Activated naive CD8-positive, alpha-beta T cell (primary cell): ENCODE data around the gene ABCC12.

Experiments
- H3K27ac Mint-ChIP-seq: one replicate; pipeline ENCODE4 v1.8.0; 2021; ENCODE audit warnings: mixed read lengths
- H3K27me3 Mint-ChIP-seq: one replicate; pipeline ENCODE4 v1.8.0; 2021; ENCODE audit warnings: mixed read lengths
- H3K36me3 Mint-ChIP-seq: one replicate; pipeline ENCODE4 v1.8.0; 2021; ENCODE audit warnings: mixed read lengths
- H3K4me1 Mint-ChIP-seq: one replicate; pipeline ENCODE4 v1.8.0; 2021; ENCODE audit warnings: low read depth, mixed read lengths
- H3K4me3 Mint-ChIP-seq: one replicate; pipeline ENCODE4 v1.8.0; 2021; ENCODE audit warnings: mild to moderate bottlenecking, mixed read lengths
- H3K9me3 Mint-ChIP-seq: one replicate; pipeline ENCODE4 v1.8.0; 2021; ENCODE audit warnings: low read depth, mixed read lengths

Gene ABCC12

DNA sequence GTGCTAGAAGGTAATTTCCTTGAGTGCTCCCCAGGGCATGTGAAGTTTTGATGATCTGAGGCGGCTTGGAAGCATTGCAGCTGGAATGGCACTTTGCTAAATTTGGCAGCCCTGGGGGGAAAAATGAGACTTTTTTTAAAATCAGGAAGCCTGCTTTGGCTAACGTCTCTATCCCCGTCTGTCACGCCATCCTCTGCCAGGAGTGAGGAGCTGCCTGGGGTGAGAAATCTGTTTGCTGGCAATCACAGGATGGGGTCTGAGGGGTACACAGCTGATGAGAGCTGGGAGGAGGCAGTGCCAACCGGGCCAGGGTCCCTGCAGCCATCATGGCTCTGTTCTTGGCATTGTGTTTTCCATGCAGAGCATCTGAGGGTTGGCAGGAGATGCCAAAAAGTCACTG lies 2.0 kb downstream of the ABCC12 start:
- Mint-ChIP-seq H3K9me3 (no peaks in the 10 kb centered on the region), H3K27ac (no peak overlapping the region), H3K36me3 (no peaks in the 10 kb centered on the region), H3K4me3 (no peak overlapping the region), H3K27me3 (peaks cover 18% of the 10 kb centered on the region), H3K4me1 (peaks cover 21% of the 10 kb centered on the region)

DNA sequence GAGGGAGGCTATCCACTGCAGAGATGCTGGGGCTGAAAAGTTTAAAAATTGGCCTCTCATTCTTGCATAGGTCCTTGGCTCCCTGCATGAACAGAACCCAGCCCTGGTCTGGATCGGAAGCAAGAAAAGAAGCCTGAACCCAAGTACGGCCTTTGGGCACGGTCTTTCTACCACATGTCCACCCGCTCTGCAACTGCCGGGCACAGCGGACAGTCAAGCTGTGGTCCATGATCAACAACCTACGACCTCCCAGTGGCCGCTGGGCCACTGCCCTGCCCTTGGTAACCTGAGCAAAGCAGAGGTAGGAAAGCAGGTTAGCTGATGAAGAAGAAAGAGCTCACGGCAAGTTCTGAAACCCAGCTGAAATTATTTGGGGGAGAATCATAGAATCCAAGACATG lies 3.6 kb downstream of the ABCC12 start:
- Mint-ChIP-seq H3K4me3 (no peak overlapping the region), H3K9me3 (no peaks in the 10 kb centered on the region), H3K27me3 (peaks cover 18% of the 10 kb centered on the region), H3K4me1 (peaks cover 6% of the 10 kb centered on the region), H3K36me3 (no peaks in the 10 kb centered on the region), H3K27ac (no peak overlapping the region)

DNA sequence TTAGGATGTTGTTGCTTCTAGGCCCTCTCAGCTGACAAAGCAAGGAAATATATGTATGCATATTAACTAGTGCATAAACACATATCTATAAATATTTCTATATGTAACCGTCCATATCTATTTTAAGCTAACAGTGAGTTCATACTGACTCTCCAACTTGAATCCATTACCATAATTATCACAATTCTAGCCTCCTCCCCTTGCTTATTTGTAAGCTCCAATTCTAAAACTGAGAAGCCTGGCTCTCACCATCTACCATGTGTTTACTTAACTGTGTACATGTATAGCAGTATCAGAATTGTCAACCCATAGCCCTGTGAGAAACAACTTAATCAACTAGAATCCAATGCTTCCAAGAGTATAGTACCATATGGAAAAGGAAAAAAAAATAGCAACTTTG lies 5.1 kb downstream of the ABCC12 start:
- H3K36me3 Mint-ChIP-seq = no peaks in the 10 kb centered on the region
- H3K4me3 Mint-ChIP-seq = no peak overlapping the region
- no peaks in the 10 kb centered on the region for H3K4me1 Mint-ChIP-seq
- peaks cover 16% of the 10 kb centered on the region for H3K27me3 Mint-ChIP-seq
- H3K9me3 Mint-ChIP-seq = no peaks in the 10 kb centered on the region
- H3K27ac Mint-ChIP-seq = no peak overlapping the region

DNA sequence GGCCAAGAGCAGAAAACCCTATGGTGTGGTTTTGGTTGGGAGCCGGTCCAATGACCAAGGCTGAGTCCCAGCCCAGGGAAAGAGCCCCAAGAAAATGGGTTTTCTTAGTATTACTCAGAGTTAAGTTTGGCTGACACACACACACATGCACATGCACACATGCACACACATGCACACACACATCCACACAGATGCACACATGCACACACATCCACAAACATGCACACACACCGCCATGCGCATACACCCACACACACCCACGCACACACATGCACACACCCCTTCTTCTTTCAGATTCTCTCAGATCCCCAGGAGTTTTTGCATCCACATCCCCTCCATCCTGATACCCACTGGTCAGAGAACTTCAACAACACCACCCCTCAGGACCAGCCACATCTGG lies 9.1 kb downstream of the ABCC12 start:
- Mint-ChIP-seq H3K27me3 (peaks cover 16% of the 10 kb centered on the region), H3K36me3 (no peaks in the 10 kb centered on the region), H3K27ac (no peak overlapping the region), H3K4me1 (no peaks in the 10 kb centered on the region), H3K4me3 (no peak overlapping the region), H3K9me3 (no peaks in the 10 kb centered on the region)

DNA sequence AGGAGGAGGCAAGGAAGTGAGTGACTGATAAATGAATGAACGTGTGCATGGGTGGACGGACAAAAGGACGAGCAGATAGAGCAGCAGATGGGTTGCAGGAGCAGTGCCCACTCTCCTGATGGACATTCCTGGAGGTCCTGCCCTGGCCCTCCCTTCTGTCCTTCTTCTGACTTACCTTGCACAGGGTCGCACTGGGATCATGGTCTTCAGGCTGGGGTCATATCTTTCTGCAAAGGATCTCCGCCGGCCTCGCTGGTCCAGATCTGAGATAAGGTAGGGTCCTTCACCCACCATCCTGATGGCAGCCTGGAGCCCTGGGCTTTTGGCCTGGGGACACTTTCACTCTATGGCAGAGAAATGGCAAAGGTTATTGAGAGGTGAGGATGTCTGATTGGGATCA lies 9.7 kb downstream of the ABCC12 start:
- H3K36me3 Mint-ChIP-seq = no peaks in the 10 kb centered on the region
- H3K27me3 Mint-ChIP-seq = peaks cover 15% of the 10 kb centered on the region
- no peak overlapping the region for H3K4me3 Mint-ChIP-seq
- H3K27ac Mint-ChIP-seq = no peak overlapping the region
- no peaks in the 10 kb centered on the region for H3K9me3 Mint-ChIP-seq
- no peaks in the 10 kb centered on the region for H3K4me1 Mint-ChIP-seq

DNA sequence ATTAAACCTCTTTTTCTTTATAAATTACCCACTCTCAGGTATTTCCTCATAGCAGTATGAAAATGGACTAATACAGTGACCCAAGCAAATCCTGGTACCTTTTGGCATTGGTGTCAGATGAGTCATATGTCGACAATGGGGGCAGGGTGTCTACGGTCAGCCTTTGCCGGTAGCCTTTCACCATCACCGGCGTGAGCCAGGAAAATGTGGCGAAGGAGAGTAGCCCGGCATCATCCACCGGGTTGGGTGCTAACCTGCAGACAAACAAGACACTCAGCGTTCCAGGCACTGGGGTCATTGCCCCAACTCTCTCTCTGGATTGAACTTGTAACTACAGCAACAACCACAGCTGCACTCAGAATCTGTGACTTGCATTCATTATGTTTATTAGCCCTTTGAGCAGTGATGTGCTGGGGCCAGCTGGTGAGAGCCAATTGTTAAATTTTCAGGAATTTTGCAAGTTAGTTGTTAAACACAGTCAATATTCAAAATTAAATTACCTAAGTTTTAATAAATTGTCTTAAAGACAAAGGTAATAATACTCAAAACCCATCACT lies 11.9 kb downstream of the ABCC12 start:
- Mint-ChIP-seq H3K27ac (no peak overlapping the region), H3K4me3 (no peak overlapping the region), H3K27me3 (peaks cover 7% of the 10 kb centered on the region), H3K9me3 (no peaks in the 10 kb centered on the region), H3K4me1 (no peaks in the 10 kb centered on the region), H3K36me3 (no peaks in the 10 kb centered on the region)

DNA sequence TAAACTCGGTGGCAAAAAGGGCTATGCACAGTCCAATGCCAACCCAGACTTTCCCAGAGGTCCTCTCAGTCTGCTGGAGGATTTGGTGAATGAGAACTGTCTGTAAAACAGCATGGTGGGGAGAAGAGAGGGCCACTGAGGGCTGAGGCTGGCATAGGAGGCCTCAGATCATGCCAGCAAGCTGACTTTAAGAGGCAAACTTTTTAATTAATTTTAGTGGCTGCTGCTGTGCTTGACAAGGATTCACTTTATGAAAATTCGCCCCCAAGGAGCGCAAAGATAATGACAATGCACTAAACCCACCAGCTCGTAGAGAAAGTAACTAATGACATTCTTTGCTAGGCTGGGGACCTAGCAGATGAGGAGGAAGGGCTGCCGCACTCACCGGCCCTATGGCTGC lies 15.0 kb downstream of the ABCC12 start:
- H3K36me3 Mint-ChIP-seq = no peaks in the 10 kb centered on the region
- H3K4me1 Mint-ChIP-seq = no peaks in the 10 kb centered on the region
- no peaks in the 10 kb centered on the region for H3K9me3 Mint-ChIP-seq
- H3K4me3 Mint-ChIP-seq = no peak overlapping the region
- H3K27ac Mint-ChIP-seq = no peak overlapping the region
- peaks cover 7% of the 10 kb centered on the region for H3K27me3 Mint-ChIP-seq

DNA sequence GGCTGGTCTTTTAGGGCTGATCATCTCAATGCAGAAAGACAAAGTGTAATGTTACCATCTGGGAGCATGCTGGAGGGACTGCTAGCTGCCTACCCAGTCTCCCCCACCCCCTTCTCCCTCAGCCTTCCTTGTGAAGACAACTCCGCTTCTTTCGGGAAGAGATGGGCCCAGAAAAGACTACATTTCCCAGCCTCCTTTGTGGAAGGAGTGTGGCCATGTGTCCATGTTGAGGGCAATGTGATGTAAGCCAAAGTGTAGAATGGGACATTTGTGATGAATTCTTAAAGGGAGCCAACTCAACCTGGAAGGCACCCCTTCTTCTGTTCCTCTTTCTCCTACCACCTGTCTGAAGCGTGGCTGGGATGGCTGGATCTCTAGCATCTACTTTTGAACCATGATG lies 16.3 kb downstream of the ABCC12 start:
- no peaks in the 10 kb centered on the region for H3K9me3 Mint-ChIP-seq
- H3K4me1 Mint-ChIP-seq = no peaks in the 10 kb centered on the region
- H3K4me3 Mint-ChIP-seq = no peak overlapping the region
- no peak overlapping the region for H3K27ac Mint-ChIP-seq
- no peaks in the 10 kb centered on the region for H3K36me3 Mint-ChIP-seq
- peaks cover 5% of the 10 kb centered on the region for H3K27me3 Mint-ChIP-seq

DNA sequence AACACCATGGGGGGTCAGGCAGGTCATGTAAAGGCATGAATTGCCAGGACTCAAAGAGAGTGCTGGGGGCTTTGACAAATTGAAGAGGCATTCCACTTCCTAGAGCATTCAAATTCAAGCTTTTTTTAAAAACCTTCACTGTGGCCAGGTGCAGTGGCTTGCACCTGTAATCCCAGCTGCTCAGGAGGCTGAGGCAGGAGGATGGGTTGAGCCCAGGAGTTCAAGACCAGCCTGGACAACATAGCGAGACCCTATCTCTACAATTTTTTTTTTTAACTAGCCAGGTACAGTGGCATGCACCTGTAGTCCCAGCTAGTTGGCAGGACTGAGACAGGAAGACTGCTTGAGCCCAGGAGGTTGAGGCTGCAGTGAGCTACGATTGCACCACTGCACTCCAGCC lies 17.2 kb downstream of the ABCC12 start:
- Mint-ChIP-seq H3K9me3 (no peaks in the 10 kb centered on the region), H3K27ac (no peak overlapping the region), H3K27me3 (peaks cover 5% of the 10 kb centered on the region), H3K4me3 (no peak overlapping the region), H3K4me1 (no peaks in the 10 kb centered on the region), H3K36me3 (no peaks in the 10 kb centered on the region)

DNA sequence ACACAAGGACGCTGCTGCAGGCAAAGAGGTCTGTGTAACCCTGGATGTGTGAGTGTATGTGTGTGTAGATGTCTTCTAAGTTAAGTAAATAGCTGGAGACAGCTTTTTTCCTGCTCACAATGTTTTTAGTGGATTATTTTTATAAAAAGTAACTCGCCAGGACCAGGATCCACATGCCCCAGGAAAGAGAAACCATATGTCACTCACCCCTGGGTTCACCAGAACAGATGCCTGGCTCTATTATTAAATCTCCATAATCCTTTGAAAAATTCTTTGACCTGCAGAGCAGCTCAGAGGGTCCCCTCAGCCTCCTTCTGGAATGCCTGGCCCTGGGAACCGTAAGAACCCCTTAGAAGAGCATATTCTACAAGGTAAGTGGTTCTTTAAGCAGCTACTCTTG lies 18.0 kb downstream of the ABCC12 start:
- H3K4me1 Mint-ChIP-seq = no peaks in the 10 kb centered on the region
- H3K4me3 Mint-ChIP-seq = no peak overlapping the region
- no peaks in the 10 kb centered on the region for H3K36me3 Mint-ChIP-seq
- H3K27ac Mint-ChIP-seq = no peak overlapping the region
- H3K9me3 Mint-ChIP-seq = no peaks in the 10 kb centered on the region
- peaks cover 5% of the 10 kb centered on the region for H3K27me3 Mint-ChIP-seq

DNA sequence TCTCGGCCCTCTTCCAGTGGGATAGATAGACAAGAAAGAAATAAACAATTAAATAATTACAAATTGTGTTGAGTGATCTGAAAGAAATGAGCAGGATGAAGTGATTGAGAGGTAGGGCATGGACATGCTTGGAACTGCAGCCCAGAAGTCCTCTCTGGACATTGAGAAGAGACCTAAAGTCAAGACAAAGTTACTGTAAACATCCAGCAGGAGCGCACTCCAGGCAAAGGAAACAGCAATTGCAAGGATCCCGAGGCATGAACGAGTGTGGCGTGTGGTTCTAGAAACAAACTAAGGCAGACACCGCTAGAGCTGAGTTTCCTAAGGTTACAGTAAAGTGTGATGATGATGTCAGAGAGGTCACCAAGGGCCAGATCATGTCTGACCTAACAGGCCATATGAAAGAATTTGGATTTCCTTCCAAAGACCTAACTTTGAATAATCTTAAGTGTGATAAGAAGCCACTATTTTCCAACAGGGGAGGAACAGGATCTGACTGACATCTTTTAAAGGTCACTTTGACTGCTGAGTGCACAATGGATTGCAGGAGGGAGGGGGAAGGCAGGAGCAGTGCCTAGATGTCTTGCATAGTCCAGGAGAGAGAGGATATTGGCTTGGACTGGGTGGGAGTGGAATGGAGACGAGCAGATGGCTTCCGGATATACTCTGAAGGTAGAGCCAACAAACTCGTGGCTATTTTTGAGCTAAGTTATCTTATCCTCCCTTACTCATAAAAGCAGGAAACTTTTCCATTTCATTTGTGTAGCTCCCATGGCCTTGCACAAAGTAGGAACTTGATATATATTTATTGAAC lies 19.0 kb downstream of the ABCC12 start:
- Mint-ChIP-seq H3K9me3 (no peaks in the 10 kb centered on the region), H3K27ac (no peak overlapping the region), H3K4me3 (no peak overlapping the region), H3K27me3 (peaks cover 1% of the 10 kb centered on the region), H3K36me3 (no peaks in the 10 kb centered on the region), H3K4me1 (no peaks in the 10 kb centered on the region)

DNA sequence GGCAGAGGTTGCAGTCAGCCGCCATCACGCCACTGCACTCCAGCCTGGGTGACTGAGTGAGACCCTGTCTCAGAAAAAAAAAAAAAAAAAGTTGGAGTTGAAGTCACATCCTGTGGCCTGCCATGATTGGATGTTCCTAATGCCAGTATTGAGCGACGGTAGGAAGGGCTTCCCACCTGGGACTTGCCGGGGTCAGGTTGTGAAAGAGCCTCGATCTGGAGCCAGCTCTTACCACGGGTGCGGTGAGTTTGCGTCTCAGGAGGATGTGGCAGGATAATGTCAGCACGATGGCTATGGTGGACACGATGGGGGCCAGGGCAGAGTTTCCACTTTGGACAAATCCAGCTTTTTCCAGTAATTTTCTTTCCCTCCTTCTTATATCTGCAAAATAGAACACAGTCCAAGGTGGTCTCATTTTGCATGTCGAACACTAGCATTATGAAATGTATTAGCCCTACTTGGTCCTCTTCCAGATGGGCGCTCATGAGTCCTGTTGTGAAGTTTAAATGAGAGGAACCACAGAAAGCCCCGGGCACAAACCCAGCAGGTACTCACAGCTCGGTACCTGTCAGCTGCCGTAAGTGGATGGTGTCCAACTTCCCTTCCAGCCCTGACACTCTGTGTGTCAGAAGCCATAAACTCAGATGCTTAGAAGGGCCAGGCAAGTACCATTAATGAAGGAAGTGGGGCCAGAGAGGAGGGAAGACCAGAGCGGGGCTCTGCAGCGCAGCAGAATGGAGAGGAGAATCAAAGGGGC lies 22.2 kb downstream of the ABCC12 start:
- no peaks in the 10 kb centered on the region for H3K36me3 Mint-ChIP-seq
- no peak overlapping the region for H3K27ac Mint-ChIP-seq
- no peaks in the 10 kb centered on the region for H3K4me1 Mint-ChIP-seq
- no peaks in the 10 kb centered on the region for H3K9me3 Mint-ChIP-seq
- no peak overlapping the region for H3K4me3 Mint-ChIP-seq
- H3K27me3 Mint-ChIP-seq = no peaks in the 10 kb centered on the region

DNA sequence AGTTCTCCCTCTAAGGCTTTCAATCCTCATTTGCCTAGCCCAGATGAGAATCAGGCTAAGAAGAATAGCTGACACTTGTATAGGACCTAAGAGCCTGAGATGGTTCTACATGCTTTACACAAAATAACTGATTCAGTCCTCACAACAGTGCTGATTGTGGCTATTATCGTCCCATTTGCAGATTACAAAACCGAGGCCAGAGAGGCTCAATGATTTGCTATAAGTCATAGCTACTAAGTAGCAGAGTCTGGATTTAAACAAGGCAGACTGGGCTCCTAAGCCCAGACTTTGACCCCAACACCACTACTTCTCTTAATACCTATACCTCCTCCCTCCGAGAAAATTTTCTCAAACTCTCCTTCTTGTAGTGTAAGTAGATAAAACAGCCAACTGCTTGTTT lies 23.1 kb downstream of the ABCC12 start:
- no peaks in the 10 kb centered on the region for H3K36me3 Mint-ChIP-seq
- no peaks in the 10 kb centered on the region for H3K27me3 Mint-ChIP-seq
- H3K9me3 Mint-ChIP-seq = no peaks in the 10 kb centered on the region
- H3K27ac Mint-ChIP-seq = no peak overlapping the region
- H3K4me3 Mint-ChIP-seq = no peak overlapping the region
- H3K4me1 Mint-ChIP-seq = no peaks in the 10 kb centered on the region

DNA sequence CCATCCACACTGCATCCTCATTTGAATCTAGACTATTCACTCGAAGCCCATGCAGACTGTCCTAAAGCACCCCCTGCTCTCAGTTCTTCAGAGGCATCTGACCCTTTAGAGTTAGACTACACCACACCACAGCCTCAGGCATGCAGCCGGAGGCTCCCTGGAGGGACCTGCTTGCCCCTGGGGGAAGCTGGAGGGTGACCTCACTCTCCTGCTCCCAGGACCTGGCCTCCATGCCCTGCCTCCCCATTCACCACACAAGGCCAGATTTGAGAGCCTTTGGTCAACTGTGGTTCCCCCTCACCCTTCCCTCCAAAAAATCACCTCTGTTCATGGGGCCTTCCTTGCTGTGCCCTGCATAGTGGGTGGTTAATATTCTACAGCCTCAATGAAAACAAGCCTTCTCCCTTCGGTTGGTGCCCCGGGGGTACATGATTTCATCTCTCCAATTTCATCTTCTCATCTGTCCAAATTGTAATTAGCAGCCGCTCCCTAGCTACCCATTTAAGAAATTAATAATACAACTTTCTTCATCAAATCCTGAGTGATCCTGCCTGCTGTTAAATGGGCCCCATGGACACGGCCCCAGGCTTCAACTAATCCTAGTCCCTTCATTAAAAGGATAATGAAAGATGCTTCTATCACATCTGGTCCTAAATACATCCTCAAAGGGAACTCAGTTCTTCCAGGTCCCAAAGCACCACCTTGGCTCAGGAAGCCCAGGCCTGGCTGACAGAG lies 24.4 kb downstream of the ABCC12 start:
- Mint-ChIP-seq H3K4me3 (no peak overlapping the region), H3K9me3 (no peaks in the 10 kb centered on the region), H3K36me3 (no peaks in the 10 kb centered on the region), H3K4me1 (no peaks in the 10 kb centered on the region), H3K27ac (no peak overlapping the region), H3K27me3 (no peaks in the 10 kb centered on the region)

DNA sequence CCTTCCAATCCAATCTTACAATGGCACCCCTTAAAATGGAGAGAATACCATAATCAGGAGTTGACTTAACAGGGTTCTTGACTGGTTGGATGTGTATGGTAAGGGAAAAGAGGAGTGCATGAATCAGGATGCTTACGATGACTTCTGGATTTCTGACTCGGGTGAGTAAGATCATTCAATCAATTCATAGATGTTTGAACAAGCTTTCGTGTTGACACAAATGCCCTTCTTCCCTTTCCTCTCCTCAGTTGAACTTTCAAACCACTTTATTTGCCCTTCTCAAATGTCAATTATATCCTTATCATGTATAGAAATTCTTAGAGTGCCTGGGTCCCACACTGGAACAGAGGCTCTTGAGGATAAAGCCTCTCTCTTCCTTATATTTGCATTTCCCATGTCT lies 25.9 kb downstream of the ABCC12 start:
- Mint-ChIP-seq H3K4me1 (no peaks in the 10 kb centered on the region), H3K4me3 (no peak overlapping the region), H3K27me3 (no peaks in the 10 kb centered on the region), H3K9me3 (no peaks in the 10 kb centered on the region), H3K36me3 (no peaks in the 10 kb centered on the region), H3K27ac (no peak overlapping the region)
